SK-N-SH treated with all-trans-retinoic acid at 6 μM for 48 hours (cell line): ENCODE results near the gene SLC22A23.

Experiments
- ZNF565 ChIP-seq: fragments of 450-650 bp; formaldehyde crosslinking; conservative IDR thresholded peaks from 2 replicates; pipeline ENCODE4 v1.5.0; 2020; ENCODE audit warnings: low read depth, mild to moderate bottlenecking, moderate library complexity
- TF ChIP-seq, protein P1 (sequence below): fragments of 250-450 bp; sonication (Bioruptor Pico); IDR thresholded peaks from 2 replicates; pipeline ENCODE4 v1.8.0; 2021; ENCODE audit warnings: low read depth, mild to moderate bottlenecking, moderate library complexity, borderline replicate concordance

DNA sequence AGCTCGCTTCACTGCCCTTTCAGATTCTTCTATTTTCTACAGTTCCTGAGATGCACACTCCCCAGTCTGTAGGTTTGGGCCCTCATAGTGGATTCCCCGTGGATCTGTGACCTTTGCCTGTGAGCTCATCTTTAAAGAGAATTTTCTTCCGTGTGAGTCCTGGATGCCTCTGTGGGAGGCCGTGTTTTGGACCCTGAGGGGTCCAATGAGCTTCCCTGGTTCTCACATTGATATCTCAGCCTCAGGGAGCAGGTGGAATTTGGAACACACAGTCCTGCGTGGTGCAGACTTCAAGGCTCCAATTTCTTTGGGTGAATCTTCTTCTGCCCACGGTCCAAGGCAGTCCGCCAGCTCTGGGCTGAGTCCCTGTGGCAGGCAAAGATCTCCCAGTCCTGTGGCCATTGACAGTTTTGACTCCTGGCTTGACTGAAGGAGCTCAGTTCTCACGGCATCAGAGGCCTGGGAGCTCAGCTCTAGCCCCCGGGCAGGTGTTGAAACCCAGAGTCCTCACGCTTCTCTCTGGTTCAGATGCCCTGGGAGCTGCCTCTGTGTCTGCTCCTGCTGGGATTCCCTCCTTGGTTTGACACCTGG lies 137.1 kb downstream of the SLC22A23 start:
- TF ChIP-seq, protein P1, sequence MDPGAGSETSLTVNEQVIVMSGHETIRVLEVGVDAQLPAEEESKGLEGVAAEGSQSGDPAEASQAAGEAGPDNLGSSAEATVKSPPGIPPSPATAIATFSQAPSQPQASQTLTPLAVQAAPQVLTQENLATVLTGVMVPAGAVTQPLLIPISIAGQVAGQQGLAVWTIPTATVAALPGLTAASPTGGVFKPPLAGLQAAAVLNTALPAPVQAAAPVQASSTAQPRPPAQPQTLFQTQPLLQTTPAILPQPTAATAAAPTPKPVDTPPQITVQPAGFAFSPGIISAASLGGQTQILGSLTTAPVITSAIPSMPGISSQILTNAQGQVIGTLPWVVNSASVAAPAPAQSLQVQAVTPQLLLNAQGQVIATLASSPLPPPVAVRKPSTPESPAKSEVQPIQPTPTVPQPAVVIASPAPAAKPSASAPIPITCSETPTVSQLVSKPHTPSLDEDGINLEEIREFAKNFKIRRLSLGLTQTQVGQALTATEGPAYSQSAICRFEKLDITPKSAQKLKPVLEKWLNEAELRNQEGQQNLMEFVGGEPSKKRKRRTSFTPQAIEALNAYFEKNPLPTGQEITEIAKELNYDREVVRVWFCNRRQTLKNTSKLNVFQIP (CRISPR knock-in tag): no peak
- no peak for TF ChIP-seq ZNF565
